HepG2 (cell line): ENCODE measurements around the gene ZNF428. TPM values are rescaled to one million over a fixed set of nuclear protein-coding genes. Genes with fewer than 3 reads are reported as not detected.

ENCODE experiments used
- CC2D1A ChIP-seq: sonication (generic); formaldehyde crosslinking; IDR thresholded peaks from 2 replicates; pipeline ENCODE4 v1.8.1; 2023; ENCODE audit warnings: mild to moderate bottlenecking, missing genetic modification reagents
- FLYWCH1 ChIP-seq: sonication (generic); formaldehyde crosslinking; IDR thresholded peaks from 2 replicates; pipeline ENCODE4 v1.8.1; 2023; ENCODE audit warnings: mild to moderate bottlenecking, missing genetic modification reagents
- FOSL1 ChIP-seq: sonication (generic); formaldehyde crosslinking; IDR thresholded peaks from 2 replicates; pipeline ENCODE4 v1.9.0; 2021; ENCODE audit warnings: missing genetic modification reagents, borderline replicate concordance
- FOXA3 ChIP-seq: IDR thresholded peaks from 2 replicates; pipeline ENCODE4 v1.6.1; 2016; ENCODE audit warnings: missing genetic modification reagents, missing compliant biosample characterization
- FOXP1 ChIP-seq, 2 experiments: fragments of 450-650 bp in 1 of 2; IDR thresholded peaks; 2 replicates each; pipeline ENCODE4 v1.6.1; 2017 to 2018; ENCODE audit warnings: antibody characterized with exemption in 1 of 2
- MED1 ChIP-seq: sonication (generic); formaldehyde crosslinking; IDR thresholded peaks from 2 replicates; pipeline ENCODE4 v1.4.0; 2020; ENCODE audit warnings: missing genetic modification reagents
- MYNN ChIP-seq: sonication (generic); formaldehyde crosslinking; IDR thresholded peaks from 2 replicates; pipeline ENCODE4 v1.4.0; 2020; ENCODE audit warnings: mild to moderate bottlenecking, low read depth, missing genetic modification reagents
- RBM22 ChIP-seq: fragments of 200-400 bp; formaldehyde crosslinking; optimal IDR thresholded peaks from 2 replicates; pipeline ENCODE3; 2017; ENCODE audit warnings: mild to moderate bottlenecking, low read length, moderate library complexity
- XBP1 ChIP-seq: sonication (generic); formaldehyde crosslinking; IDR thresholded peaks from 2 replicates; pipeline ENCODE4 v1.5.0; 2020; ENCODE audit warnings: missing genetic modification reagents
- ZBTB7B ChIP-seq: sonication (generic); formaldehyde crosslinking; IDR thresholded peaks from 2 replicates; pipeline ENCODE4 v1.4.0; 2020; ENCODE audit warnings: missing genetic modification reagents
- ZEB1 ChIP-seq: IDR thresholded peaks from 2 replicates; pipeline ENCODE4 v1.6.1; 2012; ENCODE audit warnings: mild to moderate bottlenecking, low read depth, inconsistent platforms; ENCODE audit not compliant: insufficient replicate concordance
- ZSCAN9 ChIP-seq: IDR thresholded peaks from 2 replicates; pipeline ENCODE4 v1.6.1; 2016; ENCODE audit warnings: borderline replicate concordance
- polyA plus RNA-seq, 8 experiments: library from polyadenylated mRNA; depleted of rRNA in 3 of 8; stranded (reverse) in 7 of 8; unstranded in 1 of 8; fragments of >200 nt; fragmentation: Illumina TruSeq in 4 of 8; extraction: Trizol in 4 of 8; gene quantifications; 2 replicates each; pipeline versions ENCODE4 v1.2.1 to v1.2.3, GENCODE V29; 2011 to 2016; ENCODE audit warnings: low read depth in 4 of 8, missing spikeins in 1 of 8, mixed read lengths in 1 of 8; ENCODE audit not compliant: insufficient read depth in 1 of 8
- total RNA-seq, 5 experiments: library from RNA; depleted of rRNA; stranded (reverse); fragments of >200 nt; fragmentation: Illumina TruSeq; extraction: Trizol; gene quantifications; 2 replicates each; pipeline ENCODE4 v1.2.3, GENCODE V29; 2016; ENCODE audit warnings: low read depth in 1 of 5
- TF ChIP-seq, protein P1 (sequence below): sonication (generic); formaldehyde crosslinking; IDR thresholded peaks from 2 replicates; pipeline ENCODE4 v1.5.1; 2020; ENCODE audit warnings: mild to moderate bottlenecking, missing genetic modification reagents, borderline replicate concordance
- TF ChIP-seq, protein P2 (sequence below), 2 experiments: IDR thresholded peaks; 2 replicates each; pipeline ENCODE4 v1.6.1; 2011 to 2012; ENCODE audit warnings: low read length in 2 of 2, borderline replicate concordance in 1 of 2, low read depth in 1 of 2, mild to moderate bottlenecking in 1 of 2, moderate library complexity in 1 of 2
- TF ChIP-seq, protein P3 (sequence below): sonication (generic); formaldehyde crosslinking; IDR thresholded peaks from 2 replicates; pipeline ENCODE4 v1.5.0; 2020; ENCODE audit warnings: missing genetic modification reagents
- TF ChIP-seq, protein P4 (sequence below): sonication (generic); formaldehyde crosslinking; IDR thresholded peaks from 2 replicates; pipeline ENCODE4 v1.4.0; 2020; ENCODE audit warnings: missing genetic modification reagents, borderline replicate concordance

Gene ZNF428
- total and polyA plus RNA-seq, 2 of the 13 experiments (the other 11 are each of a cell fraction or from before 2014, with no cell fraction given), result 10.4 to 26.9 TPM

DNA sequence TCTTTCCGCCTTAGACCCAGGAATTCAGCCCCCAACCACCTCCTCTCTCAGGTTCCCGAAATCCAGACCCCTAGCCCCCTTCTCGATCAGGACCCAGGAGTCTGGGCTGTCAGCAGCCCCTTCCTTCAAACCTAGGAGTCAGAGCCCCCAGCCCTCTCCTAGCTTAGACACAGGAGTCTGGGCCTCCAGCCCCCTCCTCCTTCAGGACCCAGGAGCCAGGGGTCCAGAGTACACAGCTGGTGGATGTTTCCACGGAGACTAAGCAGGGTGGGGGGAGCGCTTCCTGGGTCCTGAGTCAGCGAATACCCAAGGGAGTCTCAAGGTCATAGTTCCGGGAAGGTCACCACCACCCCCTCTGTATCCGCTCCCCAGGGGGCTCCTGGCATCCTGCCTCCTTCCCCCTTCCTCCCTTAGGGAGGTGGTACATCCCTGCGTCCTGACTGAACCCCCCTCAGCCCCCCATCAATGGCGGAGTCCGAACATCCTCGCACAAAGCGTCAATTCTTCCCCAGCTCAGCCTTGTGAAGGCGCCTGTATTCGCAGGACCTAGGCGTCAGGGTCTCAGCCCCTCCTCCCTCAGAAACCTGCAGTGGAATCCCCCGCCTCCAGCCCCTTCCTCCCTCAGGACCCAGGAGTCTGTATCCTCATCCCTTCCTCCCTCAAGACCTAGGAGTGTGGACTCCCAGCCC lies 15.6 kb upstream of the ZNF428 start (continued):
- TF ChIP-seq MED1 (CRISPR knock-in tag), result 0 out of 2 replicates have a peak, but pooled peaks have one; percentile 32
- no peak for TF ChIP-seq XBP1 (CRISPR knock-in tag)
- TF ChIP-seq, protein P1, sequence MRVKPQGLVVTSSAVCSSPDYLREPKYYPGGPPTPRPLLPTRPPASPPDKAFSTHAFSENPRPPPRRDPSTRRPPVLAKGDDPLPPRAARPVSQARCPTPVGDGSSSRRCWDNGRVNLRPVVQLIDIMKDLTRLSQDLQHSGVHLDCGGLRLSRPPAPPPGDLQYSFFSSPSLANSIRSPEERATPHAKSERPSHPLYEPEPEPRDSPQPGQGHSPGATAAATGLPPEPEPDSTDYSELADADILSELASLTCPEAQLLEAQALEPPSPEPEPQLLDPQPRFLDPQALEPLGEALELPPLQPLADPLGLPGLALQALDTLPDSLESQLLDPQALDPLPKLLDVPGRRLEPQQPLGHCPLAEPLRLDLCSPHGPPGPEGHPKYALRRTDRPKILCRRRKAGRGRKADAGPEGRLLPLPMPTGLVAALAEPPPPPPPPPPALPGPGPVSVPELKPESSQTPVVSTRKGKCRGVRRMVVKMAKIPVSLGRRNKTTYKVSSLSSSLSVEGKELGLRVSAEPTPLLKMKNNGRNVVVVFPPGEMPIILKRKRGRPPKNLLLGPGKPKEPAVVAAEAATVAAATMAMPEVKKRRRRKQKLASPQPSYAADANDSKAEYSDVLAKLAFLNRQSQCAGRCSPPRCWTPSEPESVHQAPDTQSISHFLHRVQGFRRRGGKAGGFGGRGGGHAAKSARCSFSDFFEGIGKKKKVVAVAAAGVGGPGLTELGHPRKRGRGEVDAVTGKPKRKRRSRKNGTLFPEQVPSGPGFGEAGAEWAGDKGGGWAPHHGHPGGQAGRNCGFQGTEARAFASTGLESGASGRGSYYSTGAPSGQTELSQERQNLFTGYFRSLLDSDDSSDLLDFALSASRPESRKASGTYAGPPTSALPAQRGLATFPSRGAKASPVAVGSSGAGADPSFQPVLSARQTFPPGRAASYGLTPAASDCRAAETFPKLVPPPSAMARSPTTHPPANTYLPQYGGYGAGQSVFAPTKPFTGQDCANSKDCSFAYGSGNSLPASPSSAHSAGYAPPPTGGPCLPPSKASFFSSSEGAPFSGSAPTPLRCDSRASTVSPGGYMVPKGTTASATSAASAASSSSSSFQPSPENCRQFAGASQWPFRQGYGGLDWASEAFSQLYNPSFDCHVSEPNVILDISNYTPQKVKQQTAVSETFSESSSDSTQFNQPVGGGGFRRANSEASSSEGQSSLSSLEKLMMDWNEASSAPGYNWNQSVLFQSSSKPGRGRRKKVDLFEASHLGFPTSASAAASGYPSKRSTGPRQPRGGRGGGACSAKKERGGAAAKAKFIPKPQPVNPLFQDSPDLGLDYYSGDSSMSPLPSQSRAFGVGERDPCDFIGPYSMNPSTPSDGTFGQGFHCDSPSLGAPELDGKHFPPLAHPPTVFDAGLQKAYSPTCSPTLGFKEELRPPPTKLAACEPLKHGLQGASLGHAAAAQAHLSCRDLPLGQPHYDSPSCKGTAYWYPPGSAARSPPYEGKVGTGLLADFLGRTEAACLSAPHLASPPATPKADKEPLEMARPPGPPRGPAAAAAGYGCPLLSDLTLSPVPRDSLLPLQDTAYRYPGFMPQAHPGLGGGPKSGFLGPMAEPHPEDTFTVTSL (CRISPR knock-in tag), result peak; percentile 52; the same call in 1 of the 2 replicates
- TF ChIP-seq, protein P2, sequence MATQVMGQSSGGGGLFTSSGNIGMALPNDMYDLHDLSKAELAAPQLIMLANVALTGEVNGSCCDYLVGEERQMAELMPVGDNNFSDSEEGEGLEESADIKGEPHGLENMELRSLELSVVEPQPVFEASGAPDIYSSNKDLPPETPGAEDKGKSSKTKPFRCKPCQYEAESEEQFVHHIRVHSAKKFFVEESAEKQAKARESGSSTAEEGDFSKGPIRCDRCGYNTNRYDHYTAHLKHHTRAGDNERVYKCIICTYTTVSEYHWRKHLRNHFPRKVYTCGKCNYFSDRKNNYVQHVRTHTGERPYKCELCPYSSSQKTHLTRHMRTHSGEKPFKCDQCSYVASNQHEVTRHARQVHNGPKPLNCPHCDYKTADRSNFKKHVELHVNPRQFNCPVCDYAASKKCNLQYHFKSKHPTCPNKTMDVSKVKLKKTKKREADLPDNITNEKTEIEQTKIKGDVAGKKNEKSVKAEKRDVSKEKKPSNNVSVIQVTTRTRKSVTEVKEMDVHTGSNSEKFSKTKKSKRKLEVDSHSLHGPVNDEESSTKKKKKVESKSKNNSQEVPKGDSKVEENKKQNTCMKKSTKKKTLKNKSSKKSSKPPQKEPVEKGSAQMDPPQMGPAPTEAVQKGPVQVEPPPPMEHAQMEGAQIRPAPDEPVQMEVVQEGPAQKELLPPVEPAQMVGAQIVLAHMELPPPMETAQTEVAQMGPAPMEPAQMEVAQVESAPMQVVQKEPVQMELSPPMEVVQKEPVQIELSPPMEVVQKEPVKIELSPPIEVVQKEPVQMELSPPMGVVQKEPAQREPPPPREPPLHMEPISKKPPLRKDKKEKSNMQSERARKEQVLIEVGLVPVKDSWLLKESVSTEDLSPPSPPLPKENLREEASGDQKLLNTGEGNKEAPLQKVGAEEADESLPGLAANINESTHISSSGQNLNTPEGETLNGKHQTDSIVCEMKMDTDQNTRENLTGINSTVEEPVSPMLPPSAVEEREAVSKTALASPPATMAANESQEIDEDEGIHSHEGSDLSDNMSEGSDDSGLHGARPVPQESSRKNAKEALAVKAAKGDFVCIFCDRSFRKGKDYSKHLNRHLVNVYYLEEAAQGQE (IDR thresholded peaks at IDR 0.05; ENCODE audit: borderline replicate concordance in 1 of 2, low read depth in 1 of 2, low read length in 2 of 2), result 0 out of 4 replicates have a peak, but pooled peaks of 1 of the 2 experiments have one; percentile 3
- peak; percentile 69 for TF ChIP-seq FOXA3 (CRISPR knock-in tag)
- TF ChIP-seq MYNN (CRISPR knock-in tag), result no peak
- TF ChIP-seq, protein P3, sequence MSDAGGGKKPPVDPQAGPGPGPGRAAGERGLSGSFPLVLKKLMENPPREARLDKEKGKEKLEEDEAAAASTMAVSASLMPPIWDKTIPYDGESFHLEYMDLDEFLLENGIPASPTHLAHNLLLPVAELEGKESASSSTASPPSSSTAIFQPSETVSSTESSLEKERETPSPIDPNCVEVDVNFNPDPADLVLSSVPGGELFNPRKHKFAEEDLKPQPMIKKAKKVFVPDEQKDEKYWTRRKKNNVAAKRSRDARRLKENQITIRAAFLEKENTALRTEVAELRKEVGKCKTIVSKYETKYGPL (CRISPR knock-in tag), result no peak
- TF ChIP-seq ZEB1, result peak; percentile 34
- no peak for TF ChIP-seq FLYWCH1
- TF ChIP-seq, protein P4, sequence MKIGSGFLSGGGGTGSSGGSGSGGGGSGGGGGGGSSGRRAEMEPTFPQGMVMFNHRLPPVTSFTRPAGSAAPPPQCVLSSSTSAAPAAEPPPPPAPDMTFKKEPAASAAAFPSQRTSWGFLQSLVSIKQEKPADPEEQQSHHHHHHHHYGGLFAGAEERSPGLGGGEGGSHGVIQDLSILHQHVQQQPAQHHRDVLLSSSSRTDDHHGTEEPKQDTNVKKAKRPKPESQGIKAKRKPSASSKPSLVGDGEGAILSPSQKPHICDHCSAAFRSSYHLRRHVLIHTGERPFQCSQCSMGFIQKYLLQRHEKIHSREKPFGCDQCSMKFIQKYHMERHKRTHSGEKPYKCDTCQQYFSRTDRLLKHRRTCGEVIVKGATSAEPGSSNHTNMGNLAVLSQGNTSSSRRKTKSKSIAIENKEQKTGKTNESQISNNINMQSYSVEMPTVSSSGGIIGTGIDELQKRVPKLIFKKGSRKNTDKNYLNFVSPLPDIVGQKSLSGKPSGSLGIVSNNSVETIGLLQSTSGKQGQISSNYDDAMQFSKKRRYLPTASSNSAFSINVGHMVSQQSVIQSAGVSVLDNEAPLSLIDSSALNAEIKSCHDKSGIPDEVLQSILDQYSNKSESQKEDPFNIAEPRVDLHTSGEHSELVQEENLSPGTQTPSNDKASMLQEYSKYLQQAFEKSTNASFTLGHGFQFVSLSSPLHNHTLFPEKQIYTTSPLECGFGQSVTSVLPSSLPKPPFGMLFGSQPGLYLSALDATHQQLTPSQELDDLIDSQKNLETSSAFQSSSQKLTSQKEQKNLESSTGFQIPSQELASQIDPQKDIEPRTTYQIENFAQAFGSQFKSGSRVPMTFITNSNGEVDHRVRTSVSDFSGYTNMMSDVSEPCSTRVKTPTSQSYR (CRISPR knock-in tag), result peak; percentile 51; the same call in 1 of the 2 replicates
- no peak for TF ChIP-seq CC2D1A
- TF ChIP-seq ZSCAN9 (CRISPR knock-in tag), result 0 out of 2 replicates have a peak, but pooled peaks have one; percentile 14
- no peak for TF ChIP-seq FOSL1 (CRISPR knock-in tag)
- TF ChIP-seq RBM22, result peak; percentile 49
- no peak for TF ChIP-seq FOXP1 (IDR thresholded peaks at IDR 0.05)
- TF ChIP-seq FOXP1 (CRISPR knock-in tag; IDR thresholded peaks at IDR 0.05), result 0 out of 2 replicates have a peak, but pooled peaks have one; percentile 7
- TF ChIP-seq ZBTB7B (CRISPR knock-in tag), result peak; percentile 63; the same call in 1 of the 2 replicates
